ENCODE data around the gene CLSTN2.

DNA sequence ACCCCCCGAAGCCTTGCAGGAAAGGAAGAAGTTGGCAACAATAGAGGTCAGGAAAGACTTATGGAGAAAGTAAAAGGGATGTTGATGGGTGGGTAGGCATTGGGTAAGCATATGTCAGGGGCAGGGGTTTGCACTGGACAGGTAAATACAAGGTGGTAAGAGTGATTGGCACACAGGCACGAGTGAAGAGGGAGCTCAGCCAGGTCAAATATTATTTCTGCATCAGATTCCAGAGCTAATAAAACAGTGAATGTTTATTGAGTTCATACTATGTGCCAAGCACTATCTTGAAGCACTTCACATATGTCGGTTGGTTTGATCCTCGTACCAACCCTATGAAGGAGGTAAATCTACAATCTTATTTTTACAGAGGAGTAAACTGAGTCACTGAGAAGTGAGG is 6.6 kb downstream of the CLSTN2 start:
- TF ChIP-seq CTCF (IDR thresholded peaks at IDR 0.05 in 2 of 3, conservative IDR thresholded peaks at IDR 0.05 in 1 of 3; ENCODE audit: borderline replicate concordance in 1 of 3, insufficient read depth in 1 of 3, low read depth in 2 of 3, low read length in 2 of 3) = no peak
- TF ChIP-seq POLR2AphosphoS5 (IDR thresholded peaks at IDR 0.05; ENCODE audit: low read depth, low read length) = no peak
- TF ChIP-seq ZNF274 (IDR thresholded peaks at IDR 0.05; ENCODE audit: low read depth, low read length) = no peak
- no peak for TF ChIP-seq JUND (IDR thresholded peaks at IDR 0.05)
- TF ChIP-seq ATF3 (IDR thresholded peaks at IDR 0.05) = no peak
- no peak for TF ChIP-seq ZBTB33 (IDR thresholded peaks at IDR 0.05; ENCODE audit: extremely low read depth, insufficient replicate concordance, low read length)
- no peak for TF ChIP-seq POLR2A (IDR thresholded peaks at IDR 0.05; ENCODE audit: borderline replicate concordance, extremely low read depth, insufficient read depth, insufficient read length)
- TF ChIP-seq RAD21 (IDR thresholded peaks at IDR 0.05; ENCODE audit: low read depth) = no peak
- no peak for TF ChIP-seq CEBPB (IDR thresholded peaks at IDR 0.05; ENCODE audit: low read depth)
- TF ChIP-seq EZH2 (IDR thresholded peaks at IDR 0.05) = no peak

All from HCT116 (cell line).